T follicular helper cell (primary cell): ENCODE data around the gene CCDC124.
"Not testable (repeated sequence)": the region's sequence is repeated elsewhere in the genome, so short reads cannot be mapped to it uniquely, and the experiment has no call there.

Experiments
- DNase-seq: peaks from one replicate; pipeline ENCODE4 v3.0.0-alpha.2; 2020; ENCODE audit warnings: low read depth
- total RNA-seq, 2 experiments: gene quantifications; one replicate each; lab custom pipeline; 2026; lab: John Stamatoyannopoulos, UW

CCDC124 gene
- total RNA-seq = 19.6 to 44.6 reads per million in 2 experiments

- peak; percentile 88 for DNase-seq
Measured at GRCh38 chr19:17932485-17933338, at the start of gene CCDC124. Gene CCDC124 (plus strand): TSS chr19:17933015. CDS start chr19:17936421, 3,406 bp downstream.

GRCh38 chr19:17883627-17884410 lies 49.0 kb upstream of the CCDC124 start:
- no peak for DNase-seq

GRCh38 chr19:17886515-17886914 lies 46.3 kb upstream of the CCDC124 start:
- no peak for DNase-seq

GRCh38 chr19:17887221-17887620 lies 45.6 kb upstream of the CCDC124 start:
- not testable (repeated sequence) for DNase-seq

GRCh38 chr19:17888260-17888659 lies 44.6 kb upstream of the CCDC124 start:
- no peak for DNase-seq

GRCh38 chr19:17889609-17890214 lies 43.1 kb upstream of the CCDC124 start:
- no peak for DNase-seq

- no peak for DNase-seq
Measured at GRCh38 chr19:17893766-17894165, 39.0 kb upstream of the CCDC124 start.

- DNase-seq = no peak
Measured at GRCh38 chr19:17902701-17903100, 30.1 kb upstream of the CCDC124 start.

- DNase-seq = no peak
Measured at GRCh38 chr19:17908244-17908643, 24.6 kb upstream of the CCDC124 start.

- no peak for DNase-seq
Measured at GRCh38 chr19:17909003-17909732, 23.6 kb upstream of the CCDC124 start.

- DNase-seq = no peak
Measured at GRCh38 chr19:17910791-17911360, 21.9 kb upstream of the CCDC124 start.

- no peak for DNase-seq
Measured at GRCh38 chr19:17915940-17916593, 16.7 kb upstream of the CCDC124 start.

GRCh38 chr19:17918151-17918550 lies 14.7 kb upstream of the CCDC124 start:
- DNase-seq = not testable (repeated sequence)

GRCh38 chr19:17919122-17919521 lies 13.7 kb upstream of the CCDC124 start:
- DNase-seq = not testable (repeated sequence)

GRCh38 chr19:17920527-17920926 lies 12.3 kb upstream of the CCDC124 start:
- DNase-seq = no peak

- DNase-seq = no peak
Measured at GRCh38 chr19:17922138-17922537, 10.7 kb upstream of the CCDC124 start.

GRCh38 chr19:17926044-17926443 lies 6.8 kb upstream of the CCDC124 start:
- DNase-seq = no peak

- no peak for DNase-seq
Measured at GRCh38 chr19:17929056-17929455, 3.8 kb upstream of the CCDC124 start.

- no peak for DNase-seq
Measured at GRCh38 chr19:17931532-17932191, 1.2 kb upstream of the CCDC124 start.

- no peak for DNase-seq
Measured at GRCh38 chr19:17933414-17934129, 757 bp downstream of the CCDC124 start.
